ENCODE data around the gene SP140L. TPM values are rescaled to one million over a fixed set of nuclear protein-coding genes. Genes with fewer than 3 reads are reported as not detected.

The SP140L gene
- total and polyA plus RNA-seq, 2 experiments from 2014 or later = 0.30 TPM; not detected in 1

GRCh38 chr2:230449901-230450467, 123.0 kb downstream of the SP140L start:
- no peak for DNase-seq (ENCODE audit: low read depth in 1 of 2, low spot score in 1 of 2)
- no peak overlapping the region for H3K27ac ChIP-seq
- no peaks in the 10 kb centered on the region for H3K9me3 ChIP-seq (ENCODE audit: low read depth)
- no peaks in the 10 kb centered on the region for H3K36me3 ChIP-seq
- no peak for TF ChIP-seq CTCF (IDR thresholded peaks at IDR 0.05; ENCODE audit: low read depth, low read length)
- no peak overlapping the region for H3K4me3 ChIP-seq
- H3K4me1 ChIP-seq (ENCODE audit: low read depth) = no peaks in the 10 kb centered on the region
- no peaks in the 10 kb centered on the region for H3K27me3 ChIP-seq

- H3K9me3 ChIP-seq (ENCODE audit: low read depth) = no peaks in the 10 kb centered on the region
- DNase-seq (ENCODE audit: low read depth in 1 of 2, low spot score in 1 of 2) = no peak
- no peaks in the 10 kb centered on the region for H3K27me3 ChIP-seq
- no peak overlapping the region for H3K27ac ChIP-seq
- no peak overlapping the region for H3K4me3 ChIP-seq
- no peaks in the 10 kb centered on the region for H3K4me1 ChIP-seq (ENCODE audit: low read depth)
- no peaks in the 10 kb centered on the region for H3K36me3 ChIP-seq
- no peak for TF ChIP-seq CTCF (IDR thresholded peaks at IDR 0.05; ENCODE audit: low read depth, low read length)
Observed at GRCh38 chr2:230453006-230453405, 126.0 kb downstream of the SP140L start.

Other genes with a start within 250 kb of the SP140L start
- gene SP110, start 107.2 kb upstream of the SP140L start, total RNA-seq = 0.35 and 2.4 TPM in 2 replicates
- 0.60 and 0.95 TPM in 2 replicates for gene SP110, start 107.2 kb upstream of the SP140L start, polyA plus RNA-seq
- gene SP140, start 101.5 kb upstream of the SP140L start, total RNA-seq = 0.07 and 0.12 TPM in 2 replicates
- 0.53 and 0.60 TPM in 2 replicates for gene SP140, start 101.5 kb upstream of the SP140L start, polyA plus RNA-seq
- not detected in 2 replicates for gene SP100, start 89.0 kb downstream of the SP140L start, total RNA-seq
- gene SP100, start 89.0 kb downstream of the SP140L start, polyA plus RNA-seq = 0.24 and 2.0 TPM in 2 replicates